ENCODE data around the gene COQ2. TPM values are rescaled to one million over a fixed set of nuclear protein-coding genes. Genes with fewer than 3 reads are reported as not detected.

The COQ2 gene
- total RNA-seq, 2 experiments from 2014 or later, result 18.2 to 20.1 TPM

DNA sequence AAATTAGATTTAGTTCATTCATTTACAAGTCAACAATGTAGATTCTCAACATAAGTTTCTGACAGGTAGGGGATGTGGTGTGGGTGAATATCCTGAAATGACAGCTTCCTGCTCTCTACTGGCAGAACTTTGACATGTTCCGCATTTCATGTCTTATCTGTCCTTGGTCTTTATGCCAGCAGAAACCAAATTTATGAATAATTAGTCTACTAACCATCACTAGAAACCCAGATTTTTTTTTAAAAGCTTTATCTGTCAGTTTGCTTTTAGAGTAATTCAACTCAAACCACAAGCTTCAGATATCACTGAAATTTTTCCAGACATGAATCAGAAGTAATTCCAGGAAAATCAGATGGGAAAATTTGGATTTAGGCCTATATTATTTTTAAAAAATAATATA lies 17.9 kb downstream of the COQ2 start:
- Mint-ChIP-seq H3K27ac (no peak overlapping the region), H3K36me3 (ENCODE audit: low read depth) (peaks cover 22% of the 10 kb centered on the region), H3K4me1 (peaks cover 10% of the 10 kb centered on the region), H3K4me3 (no peak overlapping the region), H3K27me3 (no peaks in the 10 kb centered on the region), H3K9me3 (ENCODE audit: low read depth) (no peaks in the 10 kb centered on the region)
- ATAC-seq, result peak; percentile 72
- intact Hi-C loops (cut with DNase I, micrococcal nuclease), result no loop called here
- DNase-seq, result no peak
- CTCF ChIA-PET, result interaction anchor here (0.6 to 4.7 kb wide), 6 partner anchors 14 to 237 kb away, joined by 3 to 31 read pairs (median 4); no protein-coding TSS in a partner anchor
- POLR2A ChIA-PET, result interaction anchor here (0.6 kb wide), 1 partner anchor 138 kb away, joined by 3 read pairs; no protein-coding TSS in a partner anchor

DNA sequence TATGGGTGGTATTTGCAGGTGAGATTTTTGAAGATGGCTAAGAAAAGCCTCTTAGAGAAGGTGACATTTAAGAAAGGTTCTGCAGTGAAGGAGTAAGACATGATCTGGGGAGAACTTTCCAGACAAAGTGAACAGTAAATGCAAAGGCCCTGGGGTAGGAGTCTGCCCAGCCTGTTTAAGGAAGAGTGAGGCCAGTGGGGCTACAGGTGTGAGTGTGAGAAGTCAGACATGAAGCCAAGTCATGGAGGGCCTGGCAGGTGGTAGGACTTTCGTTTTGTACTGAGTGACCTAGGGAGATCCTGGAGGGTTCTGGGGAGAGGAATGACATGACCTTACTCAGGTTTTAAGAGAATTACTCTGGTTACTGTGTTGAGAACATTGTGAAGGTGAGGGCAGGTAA lies 21.5 kb downstream of the COQ2 start:
- Mint-ChIP-seq H3K27me3 (no peaks in the 10 kb centered on the region), H3K36me3 (ENCODE audit: low read depth) (peaks cover 23% of the 10 kb centered on the region), H3K4me3 (no peak overlapping the region), H3K4me1 (peaks cover 5% of the 10 kb centered on the region), H3K27ac (no peak overlapping the region), H3K9me3 (ENCODE audit: low read depth) (no peaks in the 10 kb centered on the region)
- ATAC-seq (no peak), DNase-seq (no peak)
- intact Hi-C loops (cut with DNase I, micrococcal nuclease), result loop anchor here in 1 of 2 experiments (5.0 kb wide), 1 partner anchor 411 kb away; no protein-coding TSS in a partner anchor
- ChIA-PET POLR2A (no interaction called here), CTCF (interaction anchor here (0.6 to 4.2 kb wide), 6 partner anchors 9 to 876 kb away, joined by 3 to 25 read pairs (median 4); partner anchors contain the start of gene COQ2)

- ChIA-PET POLR2A (no interaction called here), CTCF (interaction anchor here (0.7 to 4.2 kb wide), 10 partner anchors 9 to 443 kb away, joined by 3 to 25 read pairs (median 4); partner anchors contain the start of gene COQ2)
- no peak for ATAC-seq
- Mint-ChIP-seq H3K27ac (no peak overlapping the region), H3K27me3 (no peaks in the 10 kb centered on the region), H3K36me3 (ENCODE audit: low read depth) (peaks cover 23% of the 10 kb centered on the region), H3K9me3 (ENCODE audit: low read depth) (no peaks in the 10 kb centered on the region), H3K4me3 (no peak overlapping the region), H3K4me1 (peaks cover 3% of the 10 kb centered on the region)
- intact Hi-C loops (cut with DNase I, micrococcal nuclease), result loop anchor here in 1 of 2 experiments (5.0 kb wide), 1 partner anchor 410 kb away; no protein-coding TSS in a partner anchor
- no peak for DNase-seq
Observed at GRCh38 chr4:83262682-83263081, 21.9 kb downstream of the COQ2 start.

DNA sequence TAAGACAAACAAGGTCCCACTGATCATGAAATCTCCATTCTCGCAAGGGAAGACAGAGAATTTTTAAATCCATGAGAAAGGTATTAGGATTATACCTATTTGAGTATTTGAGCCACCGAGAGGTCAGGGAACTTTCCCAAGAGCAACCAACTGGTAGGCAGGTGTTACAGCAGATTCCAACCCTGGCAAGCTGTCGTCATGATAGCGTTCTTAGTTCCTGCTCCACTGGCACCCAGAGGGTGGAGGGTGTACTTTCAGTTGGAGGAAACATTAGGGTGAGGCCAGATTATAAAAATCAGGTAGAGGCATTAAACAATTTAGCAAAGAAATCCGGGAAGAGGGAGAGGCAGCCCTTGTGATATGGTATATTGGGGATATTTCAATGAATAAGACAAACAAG lies 23.3 kb downstream of the COQ2 start:
- POLR2A ChIA-PET, result no interaction called here

DNA sequence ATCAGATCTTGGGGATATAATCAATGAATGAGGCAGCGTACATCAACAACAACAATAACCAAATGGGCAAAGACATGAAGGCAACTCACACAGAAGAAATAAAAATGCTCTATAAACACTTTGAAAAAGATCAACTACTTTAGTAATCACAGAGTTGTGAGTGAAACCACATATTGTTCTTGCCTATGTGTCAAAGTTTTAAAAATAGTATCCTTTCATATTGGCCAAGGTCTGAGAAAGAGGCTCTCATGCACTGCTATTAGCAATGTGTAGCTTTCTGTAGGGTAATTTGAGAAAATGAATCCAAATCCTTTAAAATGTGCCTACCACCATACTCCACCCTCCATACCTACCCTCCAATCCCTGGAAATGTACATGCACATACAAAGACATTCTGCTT lies 25.0 kb downstream of the COQ2 start:
- Mint-ChIP-seq H3K4me1 (no peaks in the 10 kb centered on the region), H3K4me3 (no peak overlapping the region), H3K27ac (no peak overlapping the region), H3K36me3 (ENCODE audit: low read depth) (peaks cover 20% of the 10 kb centered on the region), H3K27me3 (no peaks in the 10 kb centered on the region), H3K9me3 (ENCODE audit: low read depth) (no peaks in the 10 kb centered on the region)
- intact Hi-C loops (cut with DNase I, micrococcal nuclease), result no loop called here
- CTCF ChIA-PET, result interaction anchor here (0.6 to 4.2 kb wide), 6 partner anchors 8 to 222 kb away, joined by 3 to 25 read pairs (median 4); no protein-coding TSS in a partner anchor
- ATAC-seq, result no peak
- POLR2A ChIA-PET, result no interaction called here
- no peak for DNase-seq

More for the DNA sequence above, 23.3 kb downstream of the COQ2 start:
- Mint-ChIP-seq H3K9me3 (ENCODE audit: low read depth) (no peaks in the 10 kb centered on the region), H3K27me3 (no peaks in the 10 kb centered on the region), H3K4me3 (no peak overlapping the region), H3K27ac (no peak overlapping the region), H3K36me3 (ENCODE audit: low read depth) (peaks cover 23% of the 10 kb centered on the region), H3K4me1 (no peaks in the 10 kb centered on the region)
- ATAC-seq (no peak), DNase-seq (no peak)
- intact Hi-C loops (cut with DNase I, micrococcal nuclease), result loop anchor here in 1 of 2 experiments (5.0 kb wide), 1 partner anchor 409 kb away; no protein-coding TSS in a partner anchor
- CTCF ChIA-PET, result interaction anchor here (0.7 to 4.2 kb wide), 13 partner anchors 9 to 419 kb away, joined by 3 to 25 read pairs (median 5); partner anchors contain the start of gene COQ2

DNA sequence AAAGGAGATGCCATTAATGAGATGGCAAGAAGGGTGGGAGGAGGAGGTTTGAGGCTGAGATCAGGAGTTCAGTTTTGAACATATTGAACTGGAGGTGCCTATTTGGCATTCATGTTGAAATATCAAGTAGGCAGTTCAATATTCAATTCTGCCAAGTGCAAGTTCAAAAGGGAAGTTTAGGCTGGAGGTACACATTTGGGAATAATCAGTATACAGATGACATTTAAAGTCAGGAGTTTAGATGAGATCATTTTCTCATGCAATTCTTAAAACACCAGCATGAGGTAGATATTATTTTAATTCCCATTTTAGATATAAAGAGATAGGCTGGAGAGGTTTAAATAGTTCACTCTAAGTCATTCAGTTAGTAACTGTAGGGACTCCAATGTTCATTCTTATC lies 26.1 kb downstream of the COQ2 start:
- H3K9me3 Mint-ChIP-seq (ENCODE audit: low read depth), result no peaks in the 10 kb centered on the region
- DNase-seq (no peak), ATAC-seq (no peak)
- H3K27ac Mint-ChIP-seq, result no peak overlapping the region
- H3K27me3 Mint-ChIP-seq, result no peaks in the 10 kb centered on the region
- ChIA-PET CTCF (interaction anchor here (1.1 kb wide), 1 partner anchor 22 kb away, joined by 3 read pairs; no protein-coding TSS in a partner anchor), POLR2A (no interaction called here)
- H3K4me3 Mint-ChIP-seq, result no peak overlapping the region
- H3K36me3 Mint-ChIP-seq (ENCODE audit: low read depth), result peaks cover 20% of the 10 kb centered on the region
- H3K4me1 Mint-ChIP-seq, result no peaks in the 10 kb centered on the region
- intact Hi-C loops (cut with DNase I, micrococcal nuclease), result no loop called here

DNA sequence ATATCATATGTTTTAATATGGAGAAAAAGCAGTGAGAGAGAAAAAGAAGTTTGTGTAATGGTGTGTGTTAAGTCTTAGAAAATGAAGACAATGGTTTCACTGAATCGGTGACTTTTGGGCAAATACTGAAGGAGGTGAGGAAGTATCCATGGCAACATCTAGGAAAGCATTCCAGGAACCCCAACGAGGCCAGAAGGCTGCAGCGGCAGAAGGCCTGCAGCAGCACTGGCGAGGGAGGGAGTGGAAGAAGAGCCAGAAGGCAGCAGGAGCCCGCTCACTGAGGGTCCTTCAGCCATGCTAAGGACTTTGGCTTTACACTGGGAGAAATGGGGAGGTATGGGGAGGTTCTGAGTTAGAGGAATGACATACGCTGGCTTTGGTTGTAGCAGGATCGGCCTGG lies 26.8 kb downstream of the COQ2 start:
- peaks cover 5% of the 10 kb centered on the region for H3K4me1 Mint-ChIP-seq
- intact Hi-C loops (cut with DNase I, micrococcal nuclease), result no loop called here
- no peaks in the 10 kb centered on the region for H3K27me3 Mint-ChIP-seq
- ChIA-PET POLR2A (interaction anchor here (0.6 kb wide), 1 partner anchor 18 kb away, joined by 4 read pairs; no protein-coding TSS in a partner anchor), CTCF (no interaction called here)
- DNase-seq (no peak), ATAC-seq (no peak)
- H3K36me3 Mint-ChIP-seq (ENCODE audit: low read depth), result peaks cover 18% of the 10 kb centered on the region
- H3K9me3 Mint-ChIP-seq (ENCODE audit: low read depth), result no peaks in the 10 kb centered on the region
- no peak overlapping the region for H3K27ac Mint-ChIP-seq
- no peak overlapping the region for H3K4me3 Mint-ChIP-seq

GRCh38 chr4:83255584-83255983 lies 29.0 kb downstream of the COQ2 start:
- H3K36me3 Mint-ChIP-seq (ENCODE audit: low read depth), result peaks cover 11% of the 10 kb centered on the region
- peaks cover 24% of the 10 kb centered on the region for H3K4me1 Mint-ChIP-seq
- ChIA-PET CTCF (interaction anchor here (0.6 kb wide), 1 partner anchor 112 kb away, joined by 3 read pairs; no protein-coding TSS in a partner anchor), POLR2A (no interaction called here)
- no peaks in the 10 kb centered on the region for H3K9me3 Mint-ChIP-seq (ENCODE audit: low read depth)
- intact Hi-C loops (cut with DNase I, micrococcal nuclease), result no loop called here
- DNase-seq (no peak), ATAC-seq (no peak)
- H3K27ac Mint-ChIP-seq, result no peak overlapping the region
- no peak overlapping the region for H3K4me3 Mint-ChIP-seq
- no peaks in the 10 kb centered on the region for H3K27me3 Mint-ChIP-seq

GRCh38 chr4:83252782-83253405 lies 31.7 kb downstream of the COQ2 start:
- peak; percentile 91 for ATAC-seq
- DNase-seq, result peak; percentile 80
- H3K36me3 Mint-ChIP-seq (ENCODE audit: low read depth), result no peaks in the 10 kb centered on the region
- no peaks in the 10 kb centered on the region for H3K9me3 Mint-ChIP-seq (ENCODE audit: low read depth)
- CTCF ChIA-PET, result interaction anchor here (0.6 to 5.4 kb wide), 24 partner anchors 8 to 334 kb away, joined by 3 to 29 read pairs (median 4); partner anchors contain the start of genes COPS4 and PLAC8
- intact Hi-C loops (cut with DNase I, micrococcal nuclease), result loop anchor here (2.0 to 5.0 kb wide), 4 partner anchors 18 to 178 kb away; partner anchors contain the start of gene PLAC8 (in 1 of the 2)
- no peak overlapping the region for H3K4me3 Mint-ChIP-seq
- H3K27ac Mint-ChIP-seq, result no peak overlapping the region
- peaks cover 24% of the 10 kb centered on the region for H3K4me1 Mint-ChIP-seq
- no peaks in the 10 kb centered on the region for H3K27me3 Mint-ChIP-seq
- POLR2A ChIA-PET, result no interaction called here

DNA sequence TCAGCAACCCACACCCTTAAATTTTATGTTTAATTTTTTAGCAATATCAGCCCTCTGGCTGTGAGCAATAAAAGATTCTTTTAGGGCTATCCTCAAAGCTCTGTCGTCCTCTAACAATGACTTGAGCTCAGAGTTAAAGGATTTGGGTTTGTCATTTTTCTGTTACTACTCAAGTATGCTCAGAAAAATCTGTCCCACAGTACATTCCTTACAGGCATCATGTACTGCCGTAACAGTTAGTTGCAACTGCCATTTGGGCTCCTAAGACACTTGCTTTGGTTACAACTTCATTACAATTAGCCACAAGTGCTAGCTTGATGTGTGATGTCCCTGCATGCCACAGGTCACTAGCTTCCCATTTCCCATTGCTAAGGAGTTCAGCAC lies 33.2 kb downstream of the COQ2 start:
- no peaks in the 10 kb centered on the region for H3K27me3 Mint-ChIP-seq
- ATAC-seq (no peak), DNase-seq (no peak)
- H3K36me3 Mint-ChIP-seq (ENCODE audit: low read depth), result no peaks in the 10 kb centered on the region
- no peak overlapping the region for H3K4me3 Mint-ChIP-seq
- ChIA-PET CTCF (interaction anchor here (0.5 to 5.4 kb wide), 19 partner anchors 10 to 214 kb away, joined by 3 to 29 read pairs (median 4); no protein-coding TSS in a partner anchor), POLR2A (interaction anchor here (1.3 kb wide), 1 partner anchor 177 kb away, joined by 6 read pairs; no protein-coding TSS in a partner anchor)
- intact Hi-C loops (cut with DNase I, micrococcal nuclease), result loop anchor here in 1 of 2 experiments (5.0 kb wide), 1 partner anchor 139 kb away; the partner anchor contains the start of gene PLAC8
- no peak overlapping the region for H3K27ac Mint-ChIP-seq
- H3K4me1 Mint-ChIP-seq, result peaks cover 24% of the 10 kb centered on the region
- H3K9me3 Mint-ChIP-seq (ENCODE audit: low read depth), result no peaks in the 10 kb centered on the region

- ChIA-PET CTCF (interaction anchor here (0.7 to 5.4 kb wide), 19 partner anchors 10 to 214 kb away, joined by 3 to 29 read pairs (median 4); no protein-coding TSS in a partner anchor), POLR2A (interaction anchor here (1.3 kb wide), 1 partner anchor 177 kb away, joined by 6 read pairs; no protein-coding TSS in a partner anchor)
- H3K27ac Mint-ChIP-seq, result no peak overlapping the region
- DNase-seq, result no peak
- H3K27me3 Mint-ChIP-seq, result no peaks in the 10 kb centered on the region
- peaks cover 24% of the 10 kb centered on the region for H3K4me1 Mint-ChIP-seq
- no peaks in the 10 kb centered on the region for H3K9me3 Mint-ChIP-seq (ENCODE audit: low read depth)
- H3K4me3 Mint-ChIP-seq, result no peak overlapping the region
- no peak for ATAC-seq
- intact Hi-C loops (cut with DNase I, micrococcal nuclease), result loop anchor here in 1 of 2 experiments (5.0 kb wide), 1 partner anchor 139 kb away; the partner anchor contains the start of gene PLAC8
- H3K36me3 Mint-ChIP-seq (ENCODE audit: low read depth), result no peaks in the 10 kb centered on the region
Observed at GRCh38 chr4:83250687-83251446, 33.7 kb downstream of the COQ2 start.
